ENCODE measurements around the gene RSRC1.

DNA sequence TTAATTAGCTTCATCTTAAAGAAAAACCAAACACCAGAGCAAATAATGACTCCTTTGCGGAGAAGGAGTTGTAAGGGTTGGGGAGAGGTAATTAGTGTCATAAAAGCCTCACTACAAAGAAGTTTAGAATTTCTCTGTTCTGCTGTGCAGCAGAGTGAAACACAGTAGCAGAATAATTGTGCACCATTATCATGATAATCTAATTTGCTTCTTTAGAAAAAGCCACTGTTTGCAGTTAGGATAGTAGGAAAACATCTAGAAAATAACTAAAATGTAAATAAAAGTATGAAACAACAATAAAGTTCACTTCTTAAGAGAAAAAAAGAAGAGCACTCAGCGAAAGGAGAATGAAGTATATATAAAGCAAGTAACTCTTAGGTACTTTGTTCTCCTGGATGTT lies 9.2 kb upstream of the RSRC1 start:
- TF ChIP-seq, protein P1, sequence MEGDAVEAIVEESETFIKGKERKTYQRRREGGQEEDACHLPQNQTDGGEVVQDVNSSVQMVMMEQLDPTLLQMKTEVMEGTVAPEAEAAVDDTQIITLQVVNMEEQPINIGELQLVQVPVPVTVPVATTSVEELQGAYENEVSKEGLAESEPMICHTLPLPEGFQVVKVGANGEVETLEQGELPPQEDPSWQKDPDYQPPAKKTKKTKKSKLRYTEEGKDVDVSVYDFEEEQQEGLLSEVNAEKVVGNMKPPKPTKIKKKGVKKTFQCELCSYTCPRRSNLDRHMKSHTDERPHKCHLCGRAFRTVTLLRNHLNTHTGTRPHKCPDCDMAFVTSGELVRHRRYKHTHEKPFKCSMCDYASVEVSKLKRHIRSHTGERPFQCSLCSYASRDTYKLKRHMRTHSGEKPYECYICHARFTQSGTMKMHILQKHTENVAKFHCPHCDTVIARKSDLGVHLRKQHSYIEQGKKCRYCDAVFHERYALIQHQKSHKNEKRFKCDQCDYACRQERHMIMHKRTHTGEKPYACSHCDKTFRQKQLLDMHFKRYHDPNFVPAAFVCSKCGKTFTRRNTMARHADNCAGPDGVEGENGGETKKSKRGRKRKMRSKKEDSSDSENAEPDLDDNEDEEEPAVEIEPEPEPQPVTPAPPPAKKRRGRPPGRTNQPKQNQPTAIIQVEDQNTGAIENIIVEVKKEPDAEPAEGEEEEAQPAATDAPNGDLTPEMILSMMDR (IDR thresholded peaks at IDR 0.05; ENCODE audit: poor library complexity): no peak
- no peak for TF ChIP-seq EZH2 (IDR thresholded peaks at IDR 0.05; ENCODE audit: borderline replicate concordance)

Data from hepatocyte (in vitro differentiated cells).